CD14-positive monocyte (primary cell): Measurements from ENCODE around the gene ASMTL. TPM values are rescaled to one million over a fixed set of nuclear protein-coding genes. Genes with fewer than 3 reads are reported as not detected.
"Not testable (repeated sequence)": the region's sequence is repeated elsewhere in the genome, so short reads cannot be mapped to it uniquely, and the experiment has no call there.

Experiments
- DNase-seq, 3 donors: peaks; one replicate each; pipeline ENCODE4 v3.0.0-alpha.2; 2011 to 2022
- H2AFZ ChIP-seq: 2 replicates; pipeline ENCODE4 v1.6.0; 2012; ENCODE audit warnings: mild to moderate bottlenecking, low read depth, low read length, inconsistent platforms; ENCODE audit not compliant: insufficient read depth, poor library complexity, severe bottlenecking
- H3K27ac ChIP-seq, 2 donors: 1 replicate in 1 of 2; 2 replicates in 1 of 2; pipeline ENCODE4 v1.5.1; 2012 to 2013; ENCODE audit warnings: low read length in 2 of 2, control low read depth in 1 of 2, inconsistent platforms in 1 of 2, low read depth in 1 of 2, mild to moderate bottlenecking in 1 of 2
- H3K27me3 ChIP-seq, 2 donors: one replicate each; pipeline versions ENCODE4 v1.6.0 to v1.6.1; 2011 to 2013; ENCODE audit warnings: low read length in 2 of 2; ENCODE audit not compliant: control insufficient read depth in 2 of 2, insufficient read depth in 2 of 2
- H3K36me3 ChIP-seq, 2 donors: replicated peaks in 1 of 2; 1 replicate in 1 of 2; 2 replicates in 1 of 2; pipeline versions ENCODE4 v1.5.1 to v1.6.1; 2012 to 2013; ENCODE audit warnings: low read length in 2 of 2, control low read depth in 1 of 2, inconsistent platforms in 1 of 2, mild to moderate bottlenecking in 1 of 2; ENCODE audit not compliant: insufficient read depth in 2 of 2, control insufficient read depth in 1 of 2
- H3K4me1 ChIP-seq, 2 donors: 1 replicate in 1 of 2; 2 replicates in 1 of 2; pipeline versions ENCODE4 v1.5.1 to v1.6.1; 2012 to 2013; ENCODE audit warnings: low read length in 2 of 2, control low read depth in 1 of 2, inconsistent platforms in 1 of 2, mild to moderate bottlenecking in 1 of 2, moderate library complexity in 1 of 2; ENCODE audit not compliant: insufficient read depth in 2 of 2, control insufficient read depth in 1 of 2
- H3K4me2 ChIP-seq: replicated peaks from 2 replicates; pipeline ENCODE3; 2012; ENCODE audit warnings: low read length, moderate library complexity, mild to moderate bottlenecking; ENCODE audit not compliant: poor library complexity, severe bottlenecking; ENCODE audit errors: extremely low read depth
- H3K4me3 ChIP-seq, 3 experiments: fragments of 200-600 bp in 1 of 3; sonication (generic) in 1 of 3; replicated peaks in 1 of 3; 1 replicate in 2 of 3; 2 replicates in 1 of 3; pipeline ENCODE4 v1.5.1; 2011 to 2013; ENCODE audit warnings: low read length in 3 of 3, mild to moderate bottlenecking in 3 of 3, control low read depth in 2 of 3, low read depth in 2 of 3, inconsistent platforms in 1 of 3, moderate library complexity in 1 of 3
- H3K79me2 ChIP-seq: 2 replicates; pipeline ENCODE4 v1.6.0; 2012; ENCODE audit warnings: mild to moderate bottlenecking, control low read depth, inconsistent platforms, low read length, moderate library complexity; ENCODE audit not compliant: insufficient read depth
- H3K9ac ChIP-seq: 2 replicates; pipeline ENCODE4 v1.6.0; 2017; ENCODE audit warnings: low read length, mild to moderate bottlenecking; ENCODE audit not compliant: insufficient read depth, poor library complexity, severe bottlenecking
- H3K9me3 ChIP-seq, 2 donors: replicated peaks in 1 of 2; 1 replicate in 1 of 2; 2 replicates in 1 of 2; pipeline versions ENCODE4 v1.5.1 to v1.6.1; 2012 to 2013; ENCODE audit warnings: low read length in 2 of 2, control low read depth in 1 of 2; ENCODE audit not compliant: control insufficient read depth in 1 of 2, insufficient read depth in 1 of 2
- H4K20me1 ChIP-seq: 2 replicates; pipeline ENCODE4 v1.6.0; 2012; ENCODE audit warnings: mild to moderate bottlenecking, low read length, control low read depth, moderate library complexity; ENCODE audit not compliant: insufficient read depth
- H3K27ac Mint-ChIP-seq, 7 donors: one replicate each; pipeline ENCODE4 v1.8.0; 2020; ENCODE audit warnings: mild to moderate bottlenecking in 7 of 7, mixed read lengths in 7 of 7, moderate library complexity in 6 of 7, inconsistent platforms in 2 of 7
- H3K27me3 Mint-ChIP-seq, 3 donors: one replicate each; pipeline ENCODE4 v1.8.0; 2021 to 2022; ENCODE audit warnings: low read depth in 3 of 3, mild to moderate bottlenecking in 3 of 3, mixed read lengths in 3 of 3, moderate library complexity in 3 of 3, inconsistent platforms in 1 of 3
- H3K36me3 Mint-ChIP-seq, 2 donors: one replicate each; pipeline ENCODE4 v1.8.0; 2020; ENCODE audit warnings: mixed read lengths in 2 of 2, inconsistent platforms in 1 of 2, mild to moderate bottlenecking in 1 of 2
- H3K4me1 Mint-ChIP-seq: one replicate; pipeline ENCODE4 v1.8.0; 2020; ENCODE audit warnings: mild to moderate bottlenecking, mixed read lengths
- H3K4me3 Mint-ChIP-seq, 2 donors: one replicate each; pipeline ENCODE4 v1.8.0; 2020; ENCODE audit warnings: mild to moderate bottlenecking in 2 of 2, mixed read lengths in 2 of 2, moderate library complexity in 1 of 2
- H3K9me3 Mint-ChIP-seq, 7 donors: one replicate each; pipeline ENCODE4 v1.8.0; 2020 to 2022; ENCODE audit warnings: mixed read lengths in 7 of 7, mild to moderate bottlenecking in 6 of 7, moderate library complexity in 6 of 7, inconsistent platforms in 2 of 7
- WGBS: methylation state at CpG from one replicate; pipeline ENCODE4 v1.1.5; 2013; ENCODE audit warnings: missing lambda C conversion rate; ENCODE audit not compliant: insufficient coverage; 5-methylcytosine and 5-hydroxymethylcytosine counted together
- intact Hi-C, 2 donors: fragments of 100-400 bp; cut with micrococcal nuclease; formaldehyde crosslinking; loops; one replicate each; pipeline versions ENCODE4 v1.15.0 to v1.15.1; 2023
- polyA plus RNA-seq, 3 donors: library from polyadenylated mRNA; depleted of rRNA in 1 of 3; unstranded in 2 of 3; stranded (reverse) in 1 of 3; fragments of 300-500 nt in 2 of 3; fragments of >200 nt in 1 of 3; fragmentation: Illumina TruSeq in 2 of 3; gene quantifications; 1 replicate in 2 of 3; 2 replicates in 1 of 3; pipeline ENCODE4 v1.2.3, GENCODE V29; 2012 to 2021
- TF ChIP-seq, protein P1 (sequence below): fragments of 200-600 bp; IDR thresholded peaks from one replicate; pipeline ENCODE4 v1.8.0; 2022; ENCODE audit warnings: antibody characterized with exemption, mild to moderate bottlenecking

Gene ASMTL
- polyA plus RNA-seq, 3 donors: 19.0 to 31.5 (median 31.0) TPM

DNA sequence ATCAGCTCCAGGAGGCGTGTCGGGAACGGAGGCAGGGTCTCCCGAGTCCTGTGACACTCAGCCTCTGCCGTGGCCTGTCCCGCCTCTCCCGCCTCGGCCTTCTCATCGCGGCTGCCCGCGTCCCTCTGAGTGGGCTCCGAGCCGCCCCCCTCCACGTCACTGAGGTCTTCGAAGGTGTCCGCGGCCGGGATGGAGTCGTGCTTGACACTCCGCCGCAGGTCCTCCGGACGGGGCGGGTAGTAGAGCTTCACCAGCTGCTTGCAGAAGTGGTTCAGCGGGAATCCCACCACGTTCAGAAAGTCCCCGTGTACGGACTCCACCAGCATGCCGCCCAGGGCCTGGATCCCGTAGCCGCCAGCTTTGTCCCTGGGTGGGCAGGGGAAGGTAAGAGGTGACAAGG lies 25.0 kb downstream of the ASMTL start:
- peaks cover 0 to 3% (median 3%) of the 10 kb centered on the region in 3 donors for H3K27me3 Mint-ChIP-seq
- intact Hi-C loops: no loop called here
- DNase-seq: no peak
- Histone ChIP-seq H3K9me3 (peaks cover 16 to 19% of the 10 kb centered on the region in 2 donors), H3K27me3 (no peaks in the 10 kb centered on the region), H3K36me3 (peaks cover 11 to 19% of the 10 kb centered on the region in 2 donors), H3K4me3 (no peak overlapping the region), H4K20me1 (no peaks in the 10 kb centered on the region), H3K79me2 (no peaks in the 10 kb centered on the region), H2AFZ (no peak overlapping the region), H3K4me2 (no peak overlapping the region), H3K9ac (no peak overlapping the region), H3K4me1 (no peaks in the 10 kb centered on the region), H3K27ac (no peak overlapping the region)
- TF ChIP-seq, protein P1, sequence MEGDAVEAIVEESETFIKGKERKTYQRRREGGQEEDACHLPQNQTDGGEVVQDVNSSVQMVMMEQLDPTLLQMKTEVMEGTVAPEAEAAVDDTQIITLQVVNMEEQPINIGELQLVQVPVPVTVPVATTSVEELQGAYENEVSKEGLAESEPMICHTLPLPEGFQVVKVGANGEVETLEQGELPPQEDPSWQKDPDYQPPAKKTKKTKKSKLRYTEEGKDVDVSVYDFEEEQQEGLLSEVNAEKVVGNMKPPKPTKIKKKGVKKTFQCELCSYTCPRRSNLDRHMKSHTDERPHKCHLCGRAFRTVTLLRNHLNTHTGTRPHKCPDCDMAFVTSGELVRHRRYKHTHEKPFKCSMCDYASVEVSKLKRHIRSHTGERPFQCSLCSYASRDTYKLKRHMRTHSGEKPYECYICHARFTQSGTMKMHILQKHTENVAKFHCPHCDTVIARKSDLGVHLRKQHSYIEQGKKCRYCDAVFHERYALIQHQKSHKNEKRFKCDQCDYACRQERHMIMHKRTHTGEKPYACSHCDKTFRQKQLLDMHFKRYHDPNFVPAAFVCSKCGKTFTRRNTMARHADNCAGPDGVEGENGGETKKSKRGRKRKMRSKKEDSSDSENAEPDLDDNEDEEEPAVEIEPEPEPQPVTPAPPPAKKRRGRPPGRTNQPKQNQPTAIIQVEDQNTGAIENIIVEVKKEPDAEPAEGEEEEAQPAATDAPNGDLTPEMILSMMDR: no peak
- H3K27ac Mint-ChIP-seq: no peak overlapping the region
- peaks cover 36 to 61% of the 10 kb centered on the region in 2 donors for H3K36me3 Mint-ChIP-seq
- WGBS: 95% methylated on average over 27 of the region's 32 CpGs
- H3K9me3 Mint-ChIP-seq: peaks cover 15 to 24% (median 17%) of the 10 kb centered on the region in 7 donors
- H3K4me1 Mint-ChIP-seq: no peaks in the 10 kb centered on the region
- H3K4me3 Mint-ChIP-seq: no peak overlapping the region

DNA sequence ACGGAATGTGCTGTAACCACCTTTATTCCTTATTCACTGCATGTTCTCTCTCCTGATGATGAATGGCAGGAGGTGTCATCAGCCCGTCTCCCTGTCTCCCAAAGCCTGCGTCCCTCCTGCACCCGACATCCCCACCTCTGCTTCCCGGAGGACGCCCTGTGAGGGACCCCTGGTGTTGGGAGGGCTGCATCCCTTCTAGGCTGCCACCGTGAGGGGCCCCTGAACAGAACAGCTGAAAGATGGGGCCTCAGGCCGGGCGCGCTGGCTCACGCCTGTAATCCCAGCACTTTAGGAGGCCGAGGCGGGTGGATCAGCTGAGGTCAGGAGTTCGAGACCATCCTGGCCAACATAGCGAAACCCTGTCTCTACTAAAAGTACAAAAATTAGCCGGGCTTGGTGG lies 26.4 kb downstream of the ASMTL start:
- H3K27me3 Mint-ChIP-seq, DNase-seq, H3K9ac ChIP-seq, H3K79me2 ChIP-seq, H3K4me3 Mint-ChIP-seq, H3K27ac ChIP-seq, H3K27me3 ChIP-seq, H3K4me3 ChIP-seq, H3K4me1 Mint-ChIP-seq, H3K4me2 ChIP-seq, H3K27ac Mint-ChIP-seq, H3K4me1 ChIP-seq, H2AFZ ChIP-seq, intact Hi-C loops, H4K20me1 ChIP-seq: not testable (repeated sequence)
- H3K36me3 Mint-ChIP-seq: peaks cover 36 to 68% of the 10 kb centered on the region in 2 donors
- Histone ChIP-seq H3K36me3 (peaks cover 15 to 25% of the 10 kb centered on the region in 2 donors), H3K9me3 (peaks cover 30 to 33% of the 10 kb centered on the region in 2 donors)
- WGBS: 87% methylated on average over 14 of the region's 16 CpGs
- H3K9me3 Mint-ChIP-seq: peaks cover 24 to 34% (median 31%) of the 10 kb centered on the region in 7 donors
